ENCODE measurements around the gene TMSB4Y.

The TMSB4Y gene

GRCh38 chrY:13703568-13703968 is at the start of gene TMSB4Y:
TMSB4Y (plus strand) TSS chrY:13703899.
- DNase-seq, result peak; percentile 88

- no peak for DNase-seq
Observed at GRCh38 chrY:13664162-13664561, 39.5 kb upstream of the TMSB4Y start.

DNA sequence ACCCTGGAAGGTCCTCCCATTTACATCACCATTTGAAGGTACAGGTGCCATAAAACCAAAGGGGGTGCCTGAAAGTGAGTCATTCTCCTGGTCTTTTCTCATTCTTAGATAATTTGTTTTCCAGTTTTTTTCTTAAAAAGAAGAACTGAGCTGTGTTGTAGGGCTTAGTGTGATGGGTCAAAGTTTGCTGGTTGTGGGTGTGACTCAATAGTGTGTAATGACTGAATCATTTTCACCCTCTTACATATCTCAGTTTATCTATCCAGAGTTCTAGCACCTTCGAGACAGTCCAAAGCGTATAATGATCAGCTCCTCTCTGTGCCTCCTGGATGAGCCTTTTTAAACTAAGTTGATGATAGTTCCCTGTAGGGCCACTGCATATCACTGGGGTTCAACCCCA is 32.6 kb upstream of the TMSB4Y start:
- DNase-seq, result no peak

DNA sequence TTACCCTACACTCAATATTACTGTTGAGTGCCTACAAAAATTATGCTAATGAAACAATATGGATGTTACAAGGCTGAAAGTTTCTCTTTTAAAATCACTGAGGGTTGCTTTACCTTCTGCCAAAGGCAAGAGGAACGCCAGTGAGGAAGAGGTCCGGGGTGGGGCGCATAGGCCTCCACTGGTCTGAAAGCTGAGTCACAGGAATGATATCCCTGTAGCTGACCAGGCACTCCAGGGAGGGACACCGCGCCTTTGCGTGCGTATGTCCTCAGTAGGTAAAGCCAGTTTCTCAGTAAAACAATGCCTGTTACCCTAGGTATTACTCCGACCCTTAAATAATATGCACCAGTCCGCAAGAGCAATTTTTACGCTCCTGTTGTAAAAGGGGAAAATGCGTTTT is 1.4 kb upstream of the TMSB4Y start:
- no peak for DNase-seq

- peak; percentile 56 for DNase-seq
Observed at GRCh38 chrY:13704121-13704930, 627 bp downstream of the TMSB4Y start.

DNA sequence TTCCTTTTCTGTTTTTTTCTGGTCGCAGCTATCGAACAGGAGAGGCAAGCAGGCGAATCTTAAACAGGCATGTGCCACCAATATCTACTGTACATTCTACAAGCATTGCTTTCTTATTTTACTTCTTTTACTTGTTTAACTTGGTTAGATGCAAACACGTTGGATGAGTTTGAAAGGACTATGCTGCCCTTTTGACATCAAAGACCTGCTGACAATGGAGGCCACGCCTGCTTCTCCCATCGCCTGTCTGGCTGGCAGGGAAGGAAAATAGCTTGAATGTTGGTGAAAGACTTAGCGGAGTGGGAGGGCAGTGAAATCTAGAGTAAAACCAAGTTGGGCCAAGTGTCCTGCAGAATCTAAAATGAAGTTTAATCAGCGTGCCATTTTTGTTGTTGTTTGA is 1.5 kb downstream of the TMSB4Y start:
- DNase-seq, result peak; percentile 56

DNA sequence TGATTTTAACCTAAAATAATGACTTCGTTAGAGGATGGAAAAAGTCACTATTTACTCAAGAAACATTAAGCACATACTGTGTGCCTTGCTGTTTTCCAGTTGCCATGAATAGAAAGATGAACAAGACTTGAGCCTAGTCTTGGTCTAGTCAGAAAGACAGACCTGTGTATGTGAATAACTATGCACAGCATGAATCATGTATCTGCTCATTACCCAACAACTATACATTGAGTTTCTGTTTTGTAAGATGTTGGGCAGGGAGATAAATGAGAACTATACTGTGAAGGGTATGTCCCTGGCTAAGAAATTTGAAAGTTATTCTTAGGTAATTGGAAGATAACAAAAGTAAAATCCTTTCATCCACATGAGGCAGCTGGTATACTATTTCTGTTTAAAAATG is 4.3 kb downstream of the TMSB4Y start:
- DNase-seq, result no peak

- DNase-seq, result no peak
Observed at GRCh38 chrY:13718996-13719395, 15.3 kb downstream of the TMSB4Y start.

GRCh38 chrY:13729517-13729916 is 25.8 kb downstream of the TMSB4Y start:
- peak; percentile 35 for DNase-seq

GRCh38 chrY:13738618-13739017 is 34.9 kb downstream of the TMSB4Y start:
- DNase-seq, result peak; percentile 55

DNA sequence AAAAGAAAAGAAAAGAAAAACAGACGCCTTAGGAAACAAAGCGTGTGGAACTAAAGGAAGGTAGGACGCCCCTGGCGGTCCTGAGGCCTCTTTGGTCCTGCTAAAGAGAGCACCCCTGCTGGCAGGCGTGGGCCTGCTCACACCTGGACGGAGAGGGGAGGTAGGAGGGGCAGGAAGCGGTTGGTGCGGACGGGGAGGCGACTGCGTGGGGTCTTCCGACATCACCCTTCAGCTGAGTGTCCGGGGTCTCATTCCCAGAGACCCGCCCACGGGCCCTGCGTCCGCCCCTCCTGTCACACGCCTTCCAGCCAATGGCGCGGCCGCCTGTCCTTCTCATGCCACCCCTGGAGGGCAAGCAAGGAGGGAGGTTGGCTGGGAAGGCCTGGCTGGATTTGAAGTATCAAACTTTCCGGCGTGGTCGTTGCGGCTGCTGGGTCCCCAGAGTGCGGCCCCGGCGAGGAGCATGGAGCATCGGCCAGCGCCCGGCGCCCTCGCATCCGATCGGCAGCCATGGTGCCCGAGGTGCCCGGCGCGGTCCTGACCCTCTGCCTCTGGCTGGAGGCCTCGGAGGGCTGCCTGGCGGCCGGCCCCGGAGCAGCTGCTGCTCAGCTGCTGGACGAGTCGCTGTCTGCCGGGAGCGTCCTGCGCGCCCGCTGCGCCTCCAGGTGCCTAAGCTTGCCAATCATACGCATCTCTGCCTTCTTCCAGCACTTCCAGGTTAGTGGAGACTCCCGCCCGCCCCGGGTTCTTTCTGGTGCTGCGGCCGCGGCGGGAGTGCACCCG is 47.8 kb downstream of the TMSB4Y start:
- DNase-seq, result peak; percentile 47

DNA sequence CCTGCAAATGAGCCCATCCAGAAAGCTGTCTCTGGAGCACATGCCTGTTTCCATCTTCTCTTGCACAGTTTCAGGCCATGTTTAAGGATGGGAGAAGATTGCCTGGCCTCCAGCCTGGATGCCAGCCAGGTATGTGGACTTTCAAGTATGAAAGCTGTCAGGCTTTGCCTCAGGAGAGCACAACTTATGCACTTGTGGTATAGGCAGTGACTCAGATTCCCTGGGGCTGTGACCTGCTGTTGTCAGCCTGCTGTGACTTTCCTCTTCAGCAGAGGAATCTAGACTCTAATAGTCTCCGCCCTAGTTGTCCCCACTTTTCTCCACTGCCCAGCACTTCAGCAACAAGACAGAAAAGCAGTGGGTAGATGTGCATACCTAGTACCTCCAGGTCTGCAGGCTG is 51.0 kb downstream of the TMSB4Y start:
- no peak for DNase-seq
